H9 (cell line): ENCODE results near the gene CACNA1A. TPM values are rescaled to one million over a fixed set of nuclear protein-coding genes. Genes with fewer than 3 reads are reported as not detected.

Source experiments
- DNase-seq: peaks from one replicate; pipeline ENCODE4 v3.0.0-alpha.2; 2017
- H2AFZ ChIP-seq: one replicate; pipeline ENCODE4 v1.6.1; 2013; ENCODE audit warnings: mild to moderate bottlenecking, low read length, control low read depth, moderate library complexity
- H2AK5ac ChIP-seq: 2 replicates; pipeline ENCODE4 v1.6.1; 2013; ENCODE audit warnings: low read length, control low read depth, mixed read lengths; ENCODE audit not compliant: insufficient read length
- H2BK120ac ChIP-seq: one replicate; pipeline ENCODE4 v1.6.1; 2013; ENCODE audit warnings: low read depth, mild to moderate bottlenecking, low read length, control low read depth, inconsistent platforms; ENCODE audit not compliant: poor library complexity, severe bottlenecking
- H2BK12ac ChIP-seq: 2 replicates; pipeline ENCODE4 v1.6.1; 2013; ENCODE audit warnings: low read length, control low read depth, mixed read lengths, low read depth; ENCODE audit not compliant: insufficient read length
- H2BK15ac ChIP-seq: 2 replicates; pipeline ENCODE4 v1.6.1; 2013; ENCODE audit warnings: low read depth, low read length, control low read depth
- H2BK20ac ChIP-seq: one replicate; pipeline ENCODE4 v1.6.1; 2013; ENCODE audit warnings: low read depth, mild to moderate bottlenecking, low read length, control low read depth, inconsistent platforms; ENCODE audit not compliant: poor library complexity, severe bottlenecking
- H2BK5ac ChIP-seq: 2 replicates; pipeline ENCODE4 v1.6.1; 2013; ENCODE audit warnings: low read length, control low read depth, mixed read lengths; ENCODE audit not compliant: insufficient read length
- H3K14ac ChIP-seq: 2 replicates; pipeline ENCODE4 v1.6.1; 2013; ENCODE audit warnings: low read length, control low read depth; ENCODE audit not compliant: insufficient read depth
- H3K18ac ChIP-seq: 2 replicates; pipeline ENCODE4 v1.6.1; 2013; ENCODE audit warnings: low read depth, mild to moderate bottlenecking, mixed read lengths, low read length, control low read depth; ENCODE audit not compliant: insufficient read length
- H3K23ac ChIP-seq: 2 replicates; pipeline ENCODE4 v1.6.1; 2013; ENCODE audit warnings: low read length, control low read depth, mixed read lengths, low read depth; ENCODE audit not compliant: insufficient read length
- H3K23me2 ChIP-seq: 2 replicates; pipeline ENCODE4 v1.6.1; 2013; ENCODE audit warnings: low read depth, mild to moderate bottlenecking, mixed read lengths, low read length, control low read depth; ENCODE audit not compliant: insufficient read length, poor library complexity, severe bottlenecking
- H3K27ac ChIP-seq: 2 replicates; pipeline ENCODE4 v1.5.1; 2013; ENCODE audit warnings: low read length, control low read depth, mixed read lengths, low read depth; ENCODE audit not compliant: insufficient read length
- H3K27me3 ChIP-seq: 2 replicates; pipeline ENCODE4 v1.6.1; 2013; ENCODE audit warnings: low read length, control low read depth, inconsistent platforms; ENCODE audit not compliant: insufficient read depth
- H3K4ac ChIP-seq: 2 replicates; pipeline ENCODE4 v1.6.1; 2013; ENCODE audit warnings: low read depth, mild to moderate bottlenecking, control low read depth, inconsistent platforms, low read length, moderate library complexity
- H3K4me1 ChIP-seq: 2 replicates; pipeline ENCODE4 v1.6.1; 2013; ENCODE audit warnings: low read length, control low read depth, inconsistent platforms; ENCODE audit not compliant: insufficient read depth
- H3K4me2 ChIP-seq: 2 replicates; pipeline ENCODE4 v1.6.1; 2013; ENCODE audit warnings: low read length, control low read depth, mixed read lengths; ENCODE audit not compliant: insufficient read length, insufficient read depth
- H3K56ac ChIP-seq: 2 replicates; pipeline ENCODE4 v1.6.1; 2013; ENCODE audit warnings: low read depth, mild to moderate bottlenecking, mixed read lengths, low read length, control low read depth; ENCODE audit not compliant: insufficient read length
- H3K79me1 ChIP-seq: 2 replicates; pipeline ENCODE4 v1.6.1; 2013; ENCODE audit warnings: low read depth, mild to moderate bottlenecking, moderate library complexity, low read length, control low read depth, inconsistent platforms; ENCODE audit not compliant: insufficient read depth, poor library complexity, severe bottlenecking
- H3K79me2 ChIP-seq: 2 replicates; pipeline ENCODE4 v1.6.1; 2013; ENCODE audit warnings: low read length, control low read depth, inconsistent platforms; ENCODE audit not compliant: insufficient read depth
- H3K9ac ChIP-seq: 2 replicates; pipeline ENCODE4 v1.6.1; 2013; ENCODE audit warnings: low read length, control low read depth, mixed read lengths; ENCODE audit not compliant: insufficient read length; ENCODE audit errors: extremely low read depth
- H3K9me3 ChIP-seq: one replicate; pipeline ENCODE4 v1.6.1; 2013; ENCODE audit warnings: low read depth, low read length, inconsistent platforms; ENCODE audit not compliant: control insufficient read depth
- H3T11ph ChIP-seq: one replicate; pipeline ENCODE4 v1.6.1; 2013; ENCODE audit warnings: mild to moderate bottlenecking, low read length, control low read depth, inconsistent platforms
- H4K20me1 ChIP-seq: one replicate; pipeline ENCODE4 v1.6.1; 2013; ENCODE audit not compliant: control insufficient read depth, insufficient read length, insufficient read depth
- H4K5ac ChIP-seq: 2 replicates; pipeline ENCODE4 v1.6.1; 2013; ENCODE audit warnings: low read depth, mild to moderate bottlenecking, mixed read lengths, low read length, control low read depth; ENCODE audit not compliant: insufficient read length
- H4K8ac ChIP-seq: replicated peaks from 2 replicates; pipeline ENCODE4 v1.6.1; 2013; ENCODE audit warnings: low read length, control low read depth, mixed read lengths, low read depth; ENCODE audit not compliant: insufficient read length
- H4K91ac ChIP-seq: 2 replicates; pipeline ENCODE4 v1.6.1; 2013; ENCODE audit warnings: low read depth, mild to moderate bottlenecking, moderate library complexity, mixed read lengths, low read length, control low read depth; ENCODE audit not compliant: insufficient read length
- H3K27ac Mint-ChIP-seq, 3 experiments: 2 replicates in 2 of 3; 3 replicates in 1 of 3; pipeline ENCODE4 v1.8.0; 2020 to 2021; ENCODE audit warnings: mixed read lengths in 3 of 3, mild to moderate bottlenecking in 1 of 3, moderate library complexity in 1 of 3
- H3K27me3 Mint-ChIP-seq: 2 replicates; pipeline ENCODE4 v1.8.0; 2021; ENCODE audit warnings: low read depth, mild to moderate bottlenecking, moderate library complexity, mixed read lengths
- H3K36me3 Mint-ChIP-seq, 3 experiments: 2 replicates in 2 of 3; 3 replicates in 1 of 3; pipeline ENCODE4 v1.8.0; 2020 to 2021; ENCODE audit warnings: low read depth in 3 of 3, mixed read lengths in 3 of 3; ENCODE audit not compliant: insufficient read depth in 1 of 3
- H3K4me1 Mint-ChIP-seq, 2 experiments: 2 replicates each; pipeline ENCODE4 v1.8.0; 2020; ENCODE audit warnings: mixed read lengths in 2 of 2
- H3K4me3 Mint-ChIP-seq, 2 experiments: 2 replicates in 1 of 2; 3 replicates in 1 of 2; pipeline ENCODE4 v1.8.0; 2020 to 2021; ENCODE audit warnings: mild to moderate bottlenecking in 2 of 2, mixed read lengths in 2 of 2, moderate library complexity in 1 of 2
- H3K9me3 Mint-ChIP-seq, 2 experiments: 2 replicates in 1 of 2; 3 replicates in 1 of 2; pipeline ENCODE4 v1.8.0; 2020; ENCODE audit warnings: mild to moderate bottlenecking in 2 of 2, mixed read lengths in 2 of 2, moderate library complexity in 1 of 2
- WGBS: extraction: QIAGEN DNeasy Blood & Tissue Kit; methylation state at CpG from one replicate; pipeline ENCODE4 v1.1.7; 2013; ENCODE audit warnings: missing lambda C conversion rate, low lambda C conversion rate, mixed read lengths; ENCODE audit not compliant: insufficient read length; ENCODE audit errors: extremely low coverage; 5-methylcytosine and 5-hydroxymethylcytosine counted together
- total RNA-seq: library from RNA; stranded (reverse); gene quantifications from 2 replicates; pipeline ENCODE4 v1.2.1, GENCODE V29; 2021
- TF ChIP-seq, protein P1 (sequence below): fragments of 200-600 bp; sonication (generic); conservative IDR thresholded peaks from 3 replicates; pipeline ENCODE4 v1.8.0; 2021; ENCODE audit warnings: antibody characterized with exemption, mild to moderate bottlenecking

The CACNA1A gene
- total RNA-seq, 1 experiment from 2014 or later, result 8.0 TPM

DNA sequence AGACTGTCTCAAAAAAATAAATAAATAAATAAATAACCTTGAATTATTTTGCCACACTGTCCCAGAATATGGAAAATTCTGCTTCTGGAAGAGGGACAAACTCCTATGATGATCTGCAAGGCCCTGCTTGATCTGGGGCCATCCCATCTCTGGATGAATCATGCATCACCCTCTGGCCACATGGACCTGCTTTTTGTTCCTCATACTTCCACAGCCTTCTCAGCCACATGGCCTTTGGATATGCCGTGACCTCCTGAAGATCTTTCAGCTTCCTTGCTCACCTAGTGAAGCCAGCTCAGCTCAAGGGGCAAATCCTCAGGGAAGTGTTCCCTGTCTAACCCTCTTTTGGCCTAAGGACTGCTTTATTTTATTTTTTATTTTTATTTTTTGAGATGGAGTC, 345.7 kb downstream of the CACNA1A start:
- Histone ChIP-seq H2BK20ac (no peak overlapping the region), H3K27ac (no peak overlapping the region), H4K8ac (no peak overlapping the region), H3K4me2 (no peak overlapping the region), H3K79me1 (no peaks in the 10 kb centered on the region), H3K9ac (no peak overlapping the region), H3K4me1 (peaks cover 7% of the 10 kb centered on the region; the same call in 1 of the 2 replicates), H2BK120ac (no peak overlapping the region), H3K27me3 (no peaks in the 10 kb centered on the region), H3K79me2 (no peaks in the 10 kb centered on the region), H4K91ac (no peak overlapping the region), H4K20me1 (no peaks in the 10 kb centered on the region), H2BK5ac (no peak overlapping the region), H2BK12ac (no peak overlapping the region), H2AFZ (no peak overlapping the region), H3K23ac (no peak overlapping the region), H3T11ph (no peak overlapping the region), H2AK5ac (no peak overlapping the region), H2BK15ac (no peak overlapping the region), H3K23me2 (peaks cover 15% of the 10 kb centered on the region), H3K9me3 (no peaks in the 10 kb centered on the region), H3K18ac (no peak overlapping the region), H3K14ac (no peak overlapping the region), H4K5ac (no peak overlapping the region), H3K4ac (no peak overlapping the region), H3K56ac (no peak overlapping the region)
- Mint-ChIP-seq H3K4me3 (no peak overlapping the region), H3K9me3 (no peaks in the 10 kb centered on the region), H3K27me3 (peaks cover 2% of the 10 kb centered on the region), H3K36me3 (no peaks in the 10 kb centered on the region), H3K4me1 (peaks cover 34 to 40% of the 10 kb centered on the region in 2 experiments), H3K27ac (no peak overlapping the region; a peak in 2 of 7 replicates)
- TF ChIP-seq, protein P1, sequence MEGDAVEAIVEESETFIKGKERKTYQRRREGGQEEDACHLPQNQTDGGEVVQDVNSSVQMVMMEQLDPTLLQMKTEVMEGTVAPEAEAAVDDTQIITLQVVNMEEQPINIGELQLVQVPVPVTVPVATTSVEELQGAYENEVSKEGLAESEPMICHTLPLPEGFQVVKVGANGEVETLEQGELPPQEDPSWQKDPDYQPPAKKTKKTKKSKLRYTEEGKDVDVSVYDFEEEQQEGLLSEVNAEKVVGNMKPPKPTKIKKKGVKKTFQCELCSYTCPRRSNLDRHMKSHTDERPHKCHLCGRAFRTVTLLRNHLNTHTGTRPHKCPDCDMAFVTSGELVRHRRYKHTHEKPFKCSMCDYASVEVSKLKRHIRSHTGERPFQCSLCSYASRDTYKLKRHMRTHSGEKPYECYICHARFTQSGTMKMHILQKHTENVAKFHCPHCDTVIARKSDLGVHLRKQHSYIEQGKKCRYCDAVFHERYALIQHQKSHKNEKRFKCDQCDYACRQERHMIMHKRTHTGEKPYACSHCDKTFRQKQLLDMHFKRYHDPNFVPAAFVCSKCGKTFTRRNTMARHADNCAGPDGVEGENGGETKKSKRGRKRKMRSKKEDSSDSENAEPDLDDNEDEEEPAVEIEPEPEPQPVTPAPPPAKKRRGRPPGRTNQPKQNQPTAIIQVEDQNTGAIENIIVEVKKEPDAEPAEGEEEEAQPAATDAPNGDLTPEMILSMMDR, result no peak
- DNase-seq, result no peak
- no CpG with 5 or more reads among the region's 1 CpG for WGBS
